AG04450 (cell line): ENCODE data around the gene ANXA4. TPM values are rescaled to one million over a fixed set of nuclear protein-coding genes. Genes with fewer than 3 reads are reported as not detected.
"Not testable (repeated sequence)": the region's sequence is repeated elsewhere in the genome, so short reads cannot be mapped to it uniquely, and the experiment has no call there.

Experiments
- CTCF ChIA-PET: fragments of 300-600, 350-600 bp; formaldehyde crosslinking; extraction: SDS; loops from one replicate; lab custom pipeline; 2022; ENCODE audit warnings: antibody characterized with exemption, inconsistent platforms; lab: Charles Lee
- POLR2A ChIA-PET: fragments of 350-600 bp; formaldehyde crosslinking; extraction: SDS; loops from one replicate; lab custom pipeline; 2021; ENCODE audit warnings: antibody characterized with exemption, inconsistent platforms; lab: Yijun Ruan, JAX
- DNase-seq: peaks from one replicate; pipeline ENCODE4 v3.0.0-alpha.2; 2011; ENCODE audit warnings: low read depth, low spot score
- H3K27ac ChIP-seq: one replicate; pipeline ENCODE4 v1.5.1; 2012; ENCODE audit warnings: low read depth, low read length, control low read depth
- H3K27me3 ChIP-seq: one replicate; pipeline ENCODE4 v1.6.0; 2012; ENCODE audit warnings: low read length; ENCODE audit not compliant: control insufficient read depth, insufficient read depth
- H3K4me3 ChIP-seq: 2 replicates; pipeline ENCODE4 v1.5.1; 2011; ENCODE audit warnings: mild to moderate bottlenecking, low read depth, low read length, control low read depth
- H3K9me3 ChIP-seq: 2 replicates; pipeline ENCODE4 v1.5.1; 2012; ENCODE audit warnings: low read length; ENCODE audit not compliant: control insufficient read depth, insufficient read depth
- CTCF ChIP-seq: IDR thresholded peaks from 2 replicates; pipeline ENCODE4 v1.5.1; 2011; ENCODE audit warnings: low read depth, low read length, control low read depth, inconsistent platforms
- polyA plus RNA-seq: library from polyadenylated mRNA; depleted of rRNA; stranded (reverse); fragments of >200 nt; gene quantifications from 2 replicates; pipeline ENCODE4 v1.2.3, GENCODE V29; 2011

ANXA4 gene
- polyA plus RNA-seq, 1 experiment: 105 TPM

DNA sequence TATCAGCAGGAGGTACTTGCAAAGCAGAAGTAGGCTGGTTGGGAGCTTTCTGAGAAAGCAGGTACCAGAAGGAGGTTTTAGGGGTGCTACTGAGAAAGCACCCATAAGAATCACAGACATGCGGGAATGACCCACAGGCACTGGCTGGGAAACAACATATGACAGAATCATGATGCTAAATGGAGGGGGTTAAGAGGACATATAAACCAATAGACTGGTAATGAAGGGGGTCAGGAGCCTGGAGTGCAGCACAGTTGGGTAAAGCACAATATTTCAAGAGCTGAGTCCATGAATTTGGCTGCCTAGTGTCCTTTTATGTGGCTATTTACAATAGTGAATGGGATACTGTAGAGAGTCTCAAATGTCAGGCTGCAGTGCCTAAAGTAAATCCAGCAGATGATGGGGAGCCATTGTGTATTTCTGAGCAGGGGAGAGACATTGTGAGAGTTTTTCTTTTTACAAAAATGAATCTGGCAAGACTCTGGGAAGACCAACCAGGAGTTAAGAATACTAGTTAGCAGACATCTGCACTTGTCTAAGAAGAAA lies 59.9 kb downstream of the ANXA4 start:
- no peak overlapping the region for H3K27ac ChIP-seq
- H3K27me3 ChIP-seq: no peaks in the 10 kb centered on the region
- H3K4me3 ChIP-seq: no peak overlapping the region
- ChIA-PET POLR2A (no interaction called here), CTCF (interaction anchor here (3.9 to 5.8 kb wide), 2 partner anchors 15 to 77 kb away, joined by 25 to 43 read pairs; no protein-coding TSS in a partner anchor)
- DNase-seq: no peak
- no peak for TF ChIP-seq CTCF
- H3K9me3 ChIP-seq: no peaks in the 10 kb centered on the region

GRCh38 chr2:69802781-69803367 lies 60.9 kb downstream of the ANXA4 start:
- POLR2A ChIA-PET, H3K27ac ChIP-seq, H3K4me3 ChIP-seq, H3K27me3 ChIP-seq, H3K9me3 ChIP-seq, DNase-seq: not testable (repeated sequence)
- CTCF ChIA-PET: interaction anchor here (3.9 to 5.8 kb wide), 2 partner anchors 14 to 78 kb away, joined by 25 to 43 read pairs; no protein-coding TSS in a partner anchor

DNA sequence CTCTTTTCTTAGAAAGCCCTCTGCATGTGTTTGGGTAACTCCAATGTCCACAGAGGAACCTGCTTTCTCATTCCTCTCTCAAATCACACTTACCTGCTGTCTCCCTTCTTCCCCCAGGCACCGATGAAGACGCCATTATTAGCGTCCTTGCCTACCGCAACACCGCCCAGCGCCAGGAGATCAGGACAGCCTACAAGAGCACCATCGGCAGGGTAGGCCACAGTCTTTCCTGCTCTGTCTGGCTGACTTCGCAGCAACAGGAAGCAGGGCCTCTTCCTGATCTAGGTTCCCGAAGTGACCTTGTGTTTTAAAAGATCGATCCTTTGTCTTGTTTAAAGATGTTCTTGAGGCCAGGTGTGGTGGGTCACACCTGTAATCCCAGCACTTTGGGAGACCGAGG lies 62.5 kb downstream of the ANXA4 start:
- H3K27ac ChIP-seq: no peak overlapping the region
- no peak for DNase-seq
- no peaks in the 10 kb centered on the region for H3K9me3 ChIP-seq
- H3K27me3 ChIP-seq: no peaks in the 10 kb centered on the region
- no peak overlapping the region for H3K4me3 ChIP-seq
- CTCF ChIA-PET: interaction anchor here (3.9 to 18.5 kb wide), 2 partner anchors 79 to 80 kb away, joined by 25 to 765 read pairs; no protein-coding TSS in a partner anchor
- TF ChIP-seq CTCF: no peak
- POLR2A ChIA-PET: no interaction called here

DNA sequence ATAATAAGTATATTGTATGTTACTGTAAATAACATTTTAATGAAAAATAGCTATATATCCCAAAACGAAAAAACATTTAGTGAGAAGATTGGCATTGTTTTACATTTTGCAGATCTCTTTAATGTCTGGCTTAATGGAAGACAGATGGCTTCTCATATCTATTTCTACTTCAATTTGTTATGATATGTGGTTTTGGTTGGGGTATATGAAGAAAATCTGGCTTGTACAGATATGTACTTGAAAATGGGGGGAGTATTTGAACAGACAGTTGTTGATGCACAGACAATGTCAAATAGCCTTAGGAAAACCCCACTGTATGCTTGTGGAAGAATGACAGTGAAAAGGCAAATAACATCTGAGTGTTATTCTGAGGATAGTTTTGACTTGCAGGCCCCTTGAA lies 64.0 kb downstream of the ANXA4 start:
- ChIA-PET POLR2A (no interaction called here), CTCF (interaction anchor here (2.2 to 18.5 kb wide), 2 partner anchors 11 to 80 kb away, joined by 10 to 765 read pairs; no protein-coding TSS in a partner anchor)
- no peak for DNase-seq
- H3K4me3 ChIP-seq: no peak overlapping the region
- H3K27ac ChIP-seq: no peak overlapping the region
- no peaks in the 10 kb centered on the region for H3K9me3 ChIP-seq
- no peaks in the 10 kb centered on the region for H3K27me3 ChIP-seq
- no peak for TF ChIP-seq CTCF

DNA sequence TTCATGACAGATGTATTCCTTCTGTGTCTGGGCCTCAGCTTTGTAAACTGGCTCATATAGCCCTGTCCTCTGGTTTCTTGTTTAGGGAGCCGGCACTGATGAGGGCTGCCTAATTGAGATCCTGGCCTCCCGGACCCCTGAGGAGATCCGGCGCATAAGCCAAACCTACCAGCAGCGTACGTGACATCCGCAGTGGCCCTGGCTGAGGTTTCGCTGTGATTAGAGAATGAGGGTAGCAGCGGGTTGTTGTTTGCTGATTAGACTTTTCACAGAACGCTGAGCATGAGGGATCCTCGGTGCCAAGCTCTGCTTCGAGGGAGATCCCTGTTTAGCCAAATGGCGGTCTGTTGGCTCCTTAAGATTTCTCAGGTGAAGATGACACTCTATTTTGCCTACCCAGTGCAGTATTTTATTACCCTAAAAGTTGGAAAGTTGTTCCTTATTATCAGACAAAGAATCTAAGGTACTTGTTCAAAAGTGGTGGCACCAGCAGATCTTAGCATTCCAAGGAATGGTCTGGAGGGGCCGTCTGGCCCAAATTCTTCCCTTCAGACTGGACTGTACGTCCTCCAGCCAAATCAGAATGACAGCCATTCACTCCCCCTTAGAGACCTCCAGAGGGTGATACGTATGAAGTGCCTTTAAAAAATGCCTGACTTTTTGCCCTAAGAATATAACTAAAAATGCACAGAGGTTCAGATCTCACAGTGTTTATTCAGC lies 66.0 kb downstream of the ANXA4 start:
- Histone ChIP-seq H3K9me3 (no peaks in the 10 kb centered on the region), H3K27ac (no peak overlapping the region), H3K27me3 (no peaks in the 10 kb centered on the region), H3K4me3 (no peak overlapping the region)
- no peak for DNase-seq
- CTCF ChIA-PET: interaction anchor here (1.0 to 18.5 kb wide), 2 partner anchors 9 to 82 kb away, joined by 4 to 765 read pairs; no protein-coding TSS in a partner anchor
- POLR2A ChIA-PET: no interaction called here
- no peak for TF ChIP-seq CTCF
